ENCODE measurements around the gene NQO2. TPM values are rescaled to one million over a fixed set of nuclear protein-coding genes. Genes with fewer than 3 reads are reported as not detected.

The NQO2 gene
- total RNA-seq, 1 donor from 2014 or later = 51.1 TPM

- Histone ChIP-seq H3K9me3 (replicated peaks) (no peaks in the 10 kb centered on the region), H3K36me3 (peaks cover 11% of the 10 kb centered on the region), H3K27me3 (ENCODE audit: low read depth) (no peaks in the 10 kb centered on the region), H3K27ac (replicated peaks) (peak overlapping the region; percentile 93), H3K4me1 (peaks cover 83% of the 10 kb centered on the region), H3K4me3 (no peak overlapping the region)
- TF ChIP-seq CTCF (IDR thresholded peaks at IDR 0.05; ENCODE audit: borderline replicate concordance) = no peak
- DNase-seq = no peak
- intact Hi-C loops (cut with micrococcal nuclease) = no loop called here
Observed at GRCh38 chr6:2960935-2961334, 38.8 kb upstream of the NQO2 start.

GRCh38 chr6:2961506-2961905 lies 38.2 kb upstream of the NQO2 start:
- Histone ChIP-seq H3K4me1 (peaks cover 82% of the 10 kb centered on the region), H3K27me3 (ENCODE audit: low read depth) (no peaks in the 10 kb centered on the region), H3K9me3 (replicated peaks) (no peaks in the 10 kb centered on the region), H3K36me3 (peaks cover 5% of the 10 kb centered on the region), H3K27ac (replicated peaks) (peak overlapping the region; percentile 93), H3K4me3 (no peak overlapping the region)
- intact Hi-C loops (cut with micrococcal nuclease) = no loop called here
- DNase-seq = no peak
- TF ChIP-seq CTCF (IDR thresholded peaks at IDR 0.05; ENCODE audit: borderline replicate concordance) = no peak

- Histone ChIP-seq H3K4me3 (no peak overlapping the region), H3K27ac (replicated peaks) (peak overlapping the region; percentile 93), H3K36me3 (peaks cover under 1% of the 10 kb centered on the region), H3K27me3 (ENCODE audit: low read depth) (no peaks in the 10 kb centered on the region), H3K9me3 (replicated peaks) (no peaks in the 10 kb centered on the region), H3K4me1 (peaks cover 82% of the 10 kb centered on the region)
- no peak for DNase-seq
- no peak for TF ChIP-seq CTCF (IDR thresholded peaks at IDR 0.05; ENCODE audit: borderline replicate concordance)
- intact Hi-C loops (cut with micrococcal nuclease) = no loop called here
Observed at GRCh38 chr6:2962004-2962403, 37.7 kb upstream of the NQO2 start.

GRCh38 chr6:2962636-2963035 lies 37.1 kb upstream of the NQO2 start:
- Histone ChIP-seq H3K4me1 (peaks cover 82% of the 10 kb centered on the region), H3K36me3 (no peaks in the 10 kb centered on the region), H3K4me3 (no peak overlapping the region), H3K9me3 (replicated peaks) (no peaks in the 10 kb centered on the region), H3K27ac (replicated peaks) (peak overlapping the region; percentile 93), H3K27me3 (ENCODE audit: low read depth) (no peaks in the 10 kb centered on the region)
- intact Hi-C loops (cut with micrococcal nuclease) = no loop called here
- no peak for TF ChIP-seq CTCF (IDR thresholded peaks at IDR 0.05; ENCODE audit: borderline replicate concordance)
- DNase-seq = no peak

GRCh38 chr6:2963756-2964155 lies 35.9 kb upstream of the NQO2 start:
- H3K27me3 ChIP-seq (ENCODE audit: low read depth) = no peaks in the 10 kb centered on the region
- peak overlapping the region; percentile 93 for H3K27ac ChIP-seq (replicated peaks)
- intact Hi-C loops (cut with micrococcal nuclease) = no loop called here
- H3K4me1 ChIP-seq = peaks cover 75% of the 10 kb centered on the region
- no peak for DNase-seq
- no peak for TF ChIP-seq CTCF (IDR thresholded peaks at IDR 0.05; ENCODE audit: borderline replicate concordance)
- H3K36me3 ChIP-seq = no peaks in the 10 kb centered on the region
- H3K4me3 ChIP-seq = no peak overlapping the region
- H3K9me3 ChIP-seq (replicated peaks) = no peaks in the 10 kb centered on the region
